Activated naive CD4-positive, alpha-beta T cell (primary cell): Measurements from ENCODE around the gene WFS1.

Source experiments
- DNase-seq, 4 experiments: peaks; one replicate each; lab custom pipeline; 2025; lab: John Stamatoyannopoulos, UW

The WFS1 gene

DNA sequence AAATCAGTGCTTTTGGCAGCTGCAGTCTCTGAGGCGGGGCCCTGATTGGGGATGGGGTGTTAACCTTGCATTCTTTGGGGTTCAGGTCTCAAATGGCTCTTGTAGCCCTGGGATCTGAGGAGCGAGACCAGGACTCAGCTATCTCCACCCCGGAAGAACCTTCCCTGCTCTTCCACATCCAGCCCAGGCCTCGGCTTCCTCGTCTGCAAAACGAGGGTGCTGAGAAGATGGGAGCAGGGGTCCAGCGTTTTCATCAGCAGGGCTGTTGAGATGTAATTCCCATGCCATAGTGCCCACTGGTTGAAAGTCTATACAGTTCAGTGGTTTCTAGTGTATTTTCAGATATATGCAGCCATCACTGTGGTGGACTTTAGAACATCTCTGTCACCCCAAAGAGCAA is 34.6 kb upstream of the WFS1 start:
- DNase-seq: no peak

DNA sequence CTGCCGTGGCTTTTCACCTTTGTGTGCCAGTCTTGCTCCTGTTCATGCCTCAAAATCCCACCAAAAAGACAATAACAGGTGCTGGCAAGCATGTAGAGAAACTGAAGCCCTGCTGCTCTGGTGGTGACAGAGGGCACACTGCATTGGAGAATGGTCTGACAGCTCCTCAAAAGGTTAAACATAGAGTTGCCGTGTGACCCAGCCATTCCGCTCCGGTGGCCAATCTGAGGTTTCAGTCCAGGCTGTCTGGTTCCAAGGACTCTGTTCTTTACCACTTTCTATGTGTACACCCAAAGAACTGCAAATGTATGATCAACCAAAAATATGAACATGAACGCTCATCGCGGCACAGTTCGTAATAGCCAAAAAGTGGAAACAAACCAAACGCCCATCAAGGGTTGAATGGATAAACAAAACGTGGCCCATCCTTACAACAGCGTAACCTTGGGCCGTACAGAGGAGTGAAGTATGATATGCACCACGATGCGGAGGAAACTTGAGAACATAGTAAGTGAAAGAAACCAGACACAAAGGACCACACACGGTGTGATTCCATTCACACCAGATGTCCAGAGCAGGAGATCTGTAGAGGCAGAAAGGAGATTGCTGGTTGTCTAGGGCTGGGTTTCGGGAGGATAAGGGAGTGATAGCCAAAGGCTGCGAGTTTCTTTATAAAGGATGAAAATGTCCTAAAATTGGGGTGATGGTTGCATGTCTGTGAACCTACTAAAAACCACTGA is 33.6 kb upstream of the WFS1 start:
- no peak for DNase-seq

DNA sequence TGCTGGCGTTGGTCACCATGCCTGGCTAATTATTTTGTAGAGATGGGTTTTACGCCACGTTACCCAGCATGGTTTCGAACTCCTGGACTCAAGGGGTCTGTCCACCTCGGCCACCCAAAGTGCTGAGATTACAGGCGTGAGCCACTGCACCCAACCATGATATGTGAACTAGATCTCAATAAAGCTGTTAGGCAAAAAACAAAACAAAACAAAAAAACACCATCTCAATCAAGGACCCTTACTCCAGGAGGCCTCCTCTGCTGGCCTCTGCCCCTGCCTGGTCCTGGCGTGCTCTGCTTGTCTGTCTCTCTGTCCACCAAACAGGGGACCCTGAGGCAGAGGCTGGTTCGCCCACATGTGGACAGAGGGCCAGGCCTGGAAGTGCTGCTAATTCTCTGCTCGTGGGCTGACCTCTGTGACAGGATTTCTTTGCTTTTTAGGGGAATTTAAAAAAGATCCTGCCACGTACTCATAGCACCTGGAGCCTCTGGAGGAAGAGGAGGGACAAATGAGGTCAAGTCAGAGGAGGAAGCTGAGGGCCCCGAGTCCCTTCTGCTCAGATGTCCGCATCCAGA is 32.7 kb upstream of the WFS1 start:
- DNase-seq: no peak

DNA sequence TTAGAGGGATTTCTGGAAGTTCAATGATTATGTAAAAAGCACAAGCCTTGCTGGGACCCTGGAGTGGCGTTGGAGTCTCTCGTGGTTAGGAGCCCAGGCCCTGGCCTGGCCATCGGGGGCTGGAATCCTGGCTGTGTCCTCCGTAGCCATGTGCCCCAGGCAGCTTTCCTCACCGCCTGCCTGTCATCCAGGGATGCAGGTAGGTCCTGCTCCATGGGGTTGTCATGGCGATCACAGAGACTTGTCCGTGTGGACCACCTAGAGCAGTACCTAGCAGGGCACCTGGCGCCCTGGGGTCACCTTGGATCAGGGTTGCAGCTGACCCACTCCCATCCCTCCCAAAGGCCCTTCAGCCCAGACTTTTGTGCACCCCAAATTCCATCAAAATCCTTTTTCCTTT is 30.2 kb upstream of the WFS1 start:
- DNase-seq: no peak

DNA sequence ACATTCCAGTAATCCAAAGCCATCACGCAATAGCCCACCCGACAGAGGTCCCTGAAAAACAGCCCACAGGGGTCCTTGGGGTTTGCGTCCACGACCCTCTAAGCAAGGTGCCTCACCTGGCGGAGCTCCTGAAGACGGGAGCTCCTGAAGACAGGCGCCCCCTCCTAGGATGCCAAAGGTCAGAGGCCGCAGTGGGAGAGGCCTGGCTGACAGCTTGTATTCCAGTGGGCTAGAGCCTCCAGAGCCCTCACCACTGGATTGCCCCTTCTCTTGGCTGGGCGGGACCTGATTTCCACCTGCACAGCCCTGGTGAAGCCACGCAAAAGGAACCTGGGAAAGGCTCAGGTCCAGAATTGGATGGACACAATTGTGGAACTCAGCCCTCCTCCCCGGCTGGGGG is 29.7 kb upstream of the WFS1 start:
- DNase-seq: no peak

DNA sequence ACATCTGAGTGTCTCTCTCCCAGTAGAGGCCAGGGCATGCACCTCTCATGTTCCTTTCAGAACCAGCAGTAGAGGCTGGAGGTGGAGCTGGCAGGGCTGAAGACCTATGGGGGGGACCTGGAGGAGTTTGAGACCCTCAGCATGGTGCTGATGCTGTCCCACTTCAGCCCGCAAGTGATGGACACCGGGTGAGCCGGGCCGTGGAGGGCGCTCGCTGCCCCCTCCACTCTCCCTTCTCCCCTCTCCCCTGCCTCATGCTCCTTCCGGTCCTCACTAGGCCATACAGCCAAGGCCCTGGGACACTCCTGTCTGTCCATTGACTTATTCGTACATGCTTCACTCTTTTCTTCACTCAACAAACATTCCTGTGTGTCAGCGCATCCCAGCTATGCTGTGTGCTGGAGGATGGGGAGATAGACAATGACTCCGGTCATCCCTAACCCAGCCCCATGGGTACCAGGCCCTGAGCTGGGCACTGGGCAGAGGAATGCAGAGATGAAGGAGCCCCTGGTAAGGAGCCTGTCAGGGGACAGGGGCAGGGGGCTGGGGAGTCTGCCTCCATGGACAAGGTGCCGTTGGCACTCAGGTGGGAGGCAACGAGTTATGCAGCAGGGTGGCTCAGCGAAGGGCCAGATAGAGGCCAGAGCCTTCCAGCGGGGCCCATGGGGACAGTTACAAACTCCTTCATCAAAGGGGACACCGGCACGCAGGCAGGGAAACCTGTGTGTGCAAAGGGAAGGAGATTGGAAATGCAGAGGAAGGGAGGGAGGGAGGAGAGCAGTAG is 28.4 kb upstream of the WFS1 start:
- DNase-seq: no peak

DNA sequence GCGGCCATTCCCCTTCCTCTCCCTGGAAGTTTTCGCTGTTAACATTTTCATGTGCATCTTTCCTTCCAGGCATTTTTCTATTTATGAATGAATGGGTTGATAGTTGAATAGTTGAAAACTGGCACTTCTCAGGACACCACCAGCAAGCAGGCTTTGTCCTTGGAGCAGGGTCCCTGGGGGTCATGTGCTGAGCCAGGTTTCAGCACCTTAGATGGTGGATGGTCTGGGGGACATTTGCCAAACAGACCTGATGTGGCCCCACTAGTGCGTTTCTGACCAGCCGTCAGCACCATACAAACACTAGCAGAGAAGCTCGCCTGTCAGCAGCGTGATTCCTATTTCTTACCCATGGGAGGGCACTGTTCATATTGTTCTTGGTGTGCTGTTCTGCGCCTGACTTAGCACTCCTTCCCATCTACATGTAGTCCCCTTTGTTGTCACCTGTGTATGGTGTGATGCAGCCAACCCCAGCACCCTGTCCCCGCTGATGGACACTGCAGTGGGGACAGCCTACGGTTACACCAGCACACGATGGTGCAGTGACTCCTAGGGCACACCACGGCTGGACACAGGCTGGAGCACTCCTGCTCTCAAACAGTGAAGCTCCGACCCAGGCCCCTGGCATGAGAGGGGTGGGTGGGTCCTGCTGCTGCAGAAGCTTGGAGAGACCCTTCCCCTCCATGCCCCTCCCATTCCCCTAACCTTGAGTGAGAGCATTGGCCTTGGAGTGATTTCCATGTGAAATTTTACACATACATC is 27.2 kb upstream of the WFS1 start:
- no peak for DNase-seq

DNA sequence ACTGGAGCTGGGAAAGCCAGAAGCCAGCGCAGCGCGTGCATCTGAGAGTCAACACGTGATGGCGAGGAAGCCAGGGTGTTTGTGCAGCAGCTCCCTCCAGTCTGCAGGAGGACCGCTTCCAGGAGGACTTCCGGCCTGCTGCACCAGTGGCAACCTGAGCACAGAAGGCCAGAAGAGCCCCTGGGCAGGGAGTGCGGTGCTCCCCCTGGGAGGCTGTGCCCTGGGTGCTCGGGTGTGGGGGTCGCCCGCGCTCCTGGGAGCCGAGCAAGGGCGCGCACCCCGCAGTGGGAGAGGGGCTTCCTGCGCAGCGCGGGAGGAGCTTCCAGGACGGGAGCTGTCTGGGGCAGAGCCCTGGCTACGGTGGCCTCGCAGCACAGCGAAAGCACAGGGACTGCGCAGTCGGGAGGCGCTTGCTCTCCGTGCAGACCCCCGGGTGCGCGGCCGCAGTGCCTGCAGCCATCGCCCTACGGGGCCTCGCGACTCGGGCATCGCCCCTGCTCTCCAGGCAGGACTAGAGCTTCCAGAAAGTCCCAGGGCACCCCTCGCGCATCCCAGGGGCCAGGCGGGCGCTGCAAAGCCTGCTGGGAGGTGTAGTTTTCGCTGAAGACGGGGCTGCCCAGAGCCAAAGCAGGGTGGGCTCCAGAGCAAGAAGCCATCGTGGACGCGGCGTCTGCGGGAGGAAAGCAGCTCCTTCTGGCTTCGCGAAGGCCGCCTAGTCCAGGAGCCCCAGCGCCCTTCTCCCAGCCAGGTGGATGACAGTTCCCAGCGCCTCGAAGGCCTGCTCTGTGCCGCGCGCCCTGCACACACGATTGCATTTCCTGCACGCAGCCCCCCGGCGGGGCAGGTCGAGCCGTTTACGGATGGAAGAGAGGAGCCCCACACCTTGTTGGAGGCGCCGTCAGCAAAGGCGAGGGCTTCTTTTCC is 24.1 kb upstream of the WFS1 start:
- no peak for DNase-seq

DNA sequence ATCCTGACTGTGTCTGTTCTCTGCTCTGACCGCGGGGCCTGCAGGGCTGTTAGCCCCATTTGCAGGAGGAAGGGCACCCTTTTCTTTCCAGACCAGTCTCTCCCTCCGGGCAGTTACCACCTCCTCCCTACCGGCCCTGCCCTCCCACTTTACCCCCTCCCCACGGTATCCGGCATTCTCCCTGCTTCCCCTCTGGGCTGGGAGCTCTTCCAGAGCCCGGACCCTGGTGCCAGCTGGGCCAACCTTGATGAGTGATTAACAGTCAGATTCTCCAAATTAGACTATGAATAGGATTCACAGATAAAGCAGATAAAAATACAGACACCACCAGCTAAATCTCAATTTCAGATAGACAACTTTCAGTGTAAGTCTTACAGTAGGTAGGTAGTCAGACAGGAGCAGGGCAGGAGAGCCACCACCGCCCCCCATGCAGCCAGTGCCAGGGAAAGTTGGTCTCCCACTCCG is 23.4 kb upstream of the WFS1 start:
- DNase-seq: no peak

DNA sequence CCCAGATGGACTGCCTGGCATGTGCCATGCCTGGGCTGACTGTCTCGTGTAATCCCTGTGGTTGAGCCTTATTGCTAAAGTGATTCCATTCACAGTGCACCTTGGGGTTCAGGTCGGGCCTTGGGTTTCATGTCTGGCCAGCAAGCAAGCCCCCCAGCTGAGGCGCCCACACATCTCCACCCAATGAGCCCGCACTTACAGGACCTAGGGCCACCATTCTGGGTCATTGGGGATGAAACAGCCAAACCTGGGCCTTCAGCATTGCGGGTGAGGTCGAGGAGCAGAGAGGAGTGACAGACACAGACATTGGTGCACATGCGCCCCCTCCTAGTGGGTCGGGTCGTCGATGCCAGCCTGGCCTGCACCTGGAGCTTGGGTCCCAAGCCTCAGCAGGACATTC is 21.3 kb upstream of the WFS1 start:
- no peak for DNase-seq

DNA sequence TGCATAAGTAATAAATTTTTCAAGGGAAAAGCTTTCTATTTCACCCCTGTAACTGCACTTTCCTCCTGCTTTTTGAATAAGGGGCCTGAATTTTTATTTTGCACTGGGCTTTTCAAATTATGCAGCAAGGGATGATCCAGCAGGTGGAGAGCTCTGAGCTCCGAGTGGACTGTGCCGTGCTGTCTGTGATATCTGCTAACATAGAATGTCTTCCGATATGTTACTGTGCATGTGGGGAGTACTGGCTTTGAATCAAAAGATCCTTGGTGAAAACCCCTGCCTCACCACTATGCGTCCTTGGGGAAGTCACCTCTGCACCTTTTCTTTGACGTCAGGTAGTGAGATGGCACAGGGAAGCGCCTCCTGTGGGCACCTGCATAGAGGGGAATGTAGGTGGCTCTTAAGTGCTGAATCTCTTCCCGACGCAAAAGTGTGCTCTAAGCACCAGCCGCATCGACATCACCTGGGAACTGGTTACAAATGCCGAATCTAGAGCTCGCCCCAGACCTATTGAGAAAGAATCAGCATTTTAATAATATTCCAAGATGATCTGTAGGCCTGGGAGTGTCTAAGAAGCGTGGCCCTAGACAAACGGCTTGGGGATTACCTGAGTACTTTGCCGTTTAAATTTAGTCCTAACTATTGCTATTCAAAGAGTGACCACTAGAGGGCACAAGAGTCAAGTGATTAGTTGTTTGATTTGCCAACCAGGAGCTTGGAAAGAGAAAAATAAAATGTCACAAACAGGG is 19.2 kb upstream of the WFS1 start:
- no peak for DNase-seq

DNA sequence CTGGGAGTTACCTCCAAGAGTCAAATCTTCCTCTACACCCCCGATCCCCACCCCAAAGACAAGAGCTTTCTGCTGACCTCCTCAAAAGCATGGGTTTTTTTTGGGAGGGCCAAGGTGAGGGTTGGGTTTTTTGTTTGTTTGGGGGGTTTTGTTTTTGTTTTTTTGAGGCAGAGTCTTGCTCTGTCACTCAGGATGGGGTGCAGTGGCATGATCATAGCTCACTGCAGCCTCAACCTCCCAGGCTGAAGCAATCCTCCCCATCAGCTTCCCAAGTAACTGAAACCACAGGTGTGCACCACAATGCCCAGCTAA is 18.7 kb upstream of the WFS1 start:
- no peak for DNase-seq

DNA sequence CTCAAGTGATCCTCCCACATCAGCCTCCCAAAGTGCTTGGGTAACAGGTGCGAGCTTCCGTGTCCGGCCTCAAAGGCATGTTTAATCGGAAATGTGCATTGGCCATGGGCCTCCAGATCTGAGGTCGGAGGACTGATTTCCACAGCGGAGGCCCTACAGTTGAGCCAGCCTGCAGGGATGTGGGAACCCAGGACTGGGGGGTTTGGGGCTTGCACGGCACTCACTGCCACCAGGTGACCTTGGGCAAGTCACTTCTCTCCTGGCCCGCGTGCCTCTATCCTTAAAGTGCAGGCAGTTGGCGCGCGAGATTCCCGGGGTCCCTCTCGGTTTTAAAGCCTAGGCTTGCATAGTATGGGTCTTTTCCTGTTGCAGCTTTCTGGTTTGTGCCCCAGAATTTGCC is 18.3 kb upstream of the WFS1 start:
- DNase-seq: no peak

DNA sequence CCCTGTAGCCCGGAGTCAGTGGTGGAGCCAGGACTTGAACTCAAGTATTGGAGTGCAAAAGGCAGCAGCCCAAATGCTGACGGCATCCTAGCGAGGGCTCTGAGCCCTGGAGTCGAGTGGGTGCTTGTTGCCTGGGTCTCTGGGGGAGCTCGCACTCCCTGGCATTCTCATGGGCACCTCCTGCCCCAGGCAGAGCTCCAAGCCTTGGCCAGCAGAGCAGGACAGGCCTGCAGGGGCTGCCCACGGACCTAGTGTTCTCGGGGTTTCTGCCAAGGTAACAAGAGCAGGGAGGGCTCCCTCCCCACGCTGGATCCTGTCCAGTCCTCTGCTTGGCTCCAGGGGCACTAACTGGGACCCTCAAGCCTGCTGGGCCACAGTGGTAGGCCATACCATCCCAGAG is 17.6 kb upstream of the WFS1 start:
- DNase-seq: no peak

DNA sequence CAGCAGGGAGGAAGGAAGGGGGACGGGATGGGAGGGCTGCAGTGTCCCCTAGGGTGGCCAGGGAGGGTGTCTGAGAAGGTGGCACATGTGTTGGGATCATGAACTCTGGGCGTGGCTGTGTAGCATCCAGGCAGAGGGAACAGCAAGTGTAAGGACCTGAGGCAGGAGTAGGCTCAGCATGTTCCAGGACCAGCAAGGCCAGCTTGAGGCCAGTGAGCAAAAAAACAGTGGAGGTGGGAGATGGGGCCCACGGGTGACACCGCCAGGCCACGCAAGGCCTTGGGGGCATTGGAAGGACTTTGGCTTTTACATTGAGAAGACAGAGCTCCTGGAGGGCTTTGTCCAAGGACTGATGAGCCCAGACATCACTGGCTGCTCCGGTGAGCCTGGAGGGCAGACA is 16.5 kb upstream of the WFS1 start:
- DNase-seq: no peak

DNA sequence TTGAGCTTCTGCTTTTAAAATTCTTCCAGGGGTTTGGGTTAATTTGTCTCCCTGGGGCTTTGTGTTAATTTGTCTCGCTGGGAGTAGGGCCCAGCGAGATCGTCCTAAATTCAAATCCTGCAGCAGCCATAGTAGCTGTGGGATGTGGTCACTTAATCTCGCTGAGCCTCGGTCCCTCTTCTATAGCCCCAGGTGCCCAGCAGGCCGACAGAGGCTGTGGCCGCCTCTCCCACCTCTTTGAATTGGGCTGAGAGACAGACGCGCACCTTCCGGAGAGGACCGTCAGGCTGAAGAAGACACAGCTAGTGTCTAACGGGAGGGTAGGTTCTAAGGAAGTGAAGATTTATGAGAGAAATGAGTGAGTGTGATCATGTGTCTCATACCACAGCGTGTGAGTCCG is 15.7 kb upstream of the WFS1 start:
- no peak for DNase-seq

DNA sequence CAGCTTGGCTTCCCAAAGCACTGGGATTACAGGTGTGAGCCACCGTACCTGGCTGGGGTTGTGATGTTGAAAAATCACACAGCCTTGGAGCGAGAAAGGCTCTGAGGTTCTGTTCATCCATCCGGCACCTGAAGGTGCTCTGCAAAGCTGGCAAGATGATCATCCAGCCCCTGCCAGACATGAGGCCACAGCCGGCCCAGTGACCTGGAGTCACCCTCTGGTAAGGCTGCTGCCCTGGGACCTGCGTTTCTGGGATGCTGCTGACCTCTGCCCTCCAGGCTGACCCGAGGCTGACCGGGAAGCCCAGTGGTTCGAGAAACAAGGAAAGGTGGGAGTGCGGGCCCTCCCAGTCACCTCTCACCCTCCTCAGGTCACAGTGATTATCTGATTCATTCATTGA is 13.5 kb upstream of the WFS1 start:
- DNase-seq: no peak

DNA sequence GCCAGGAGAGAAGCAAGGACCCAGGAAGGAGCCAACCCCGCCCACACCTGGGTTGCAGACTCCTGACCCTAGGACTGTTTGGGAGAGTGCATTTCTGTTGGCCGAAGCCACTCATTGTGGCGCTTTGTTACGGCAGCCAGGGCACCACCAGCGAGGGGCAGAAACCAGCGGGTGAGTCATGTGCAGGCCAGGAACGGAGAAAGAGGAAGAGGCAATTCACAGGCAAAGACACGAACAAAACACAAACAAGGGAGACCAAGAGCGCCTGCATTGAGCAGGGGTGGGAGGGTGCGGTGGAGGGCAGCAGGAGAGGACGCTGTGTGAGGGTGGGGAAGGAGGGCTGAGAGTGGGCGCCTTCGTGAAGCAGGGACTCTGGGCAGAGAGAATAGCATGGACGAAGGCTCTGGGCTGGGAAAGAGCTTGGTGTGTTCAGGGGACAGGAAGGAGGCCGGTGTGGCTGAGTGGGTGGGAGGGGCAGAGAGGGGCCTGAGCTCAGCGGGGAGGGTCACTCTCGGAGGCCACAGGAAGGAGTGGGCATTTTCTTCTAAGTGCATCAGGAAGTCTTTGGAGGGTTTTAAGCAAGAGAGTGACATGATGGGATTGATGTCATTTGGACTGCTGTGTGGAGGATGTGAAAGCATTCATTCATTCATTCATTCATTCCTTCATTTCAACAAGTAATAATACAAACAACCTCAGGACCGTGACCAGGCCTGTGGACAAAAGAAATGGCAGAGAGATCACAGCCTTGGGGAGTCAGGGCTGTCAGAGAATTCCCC is 12.2 kb upstream of the WFS1 start:
- DNase-seq: no peak

DNA sequence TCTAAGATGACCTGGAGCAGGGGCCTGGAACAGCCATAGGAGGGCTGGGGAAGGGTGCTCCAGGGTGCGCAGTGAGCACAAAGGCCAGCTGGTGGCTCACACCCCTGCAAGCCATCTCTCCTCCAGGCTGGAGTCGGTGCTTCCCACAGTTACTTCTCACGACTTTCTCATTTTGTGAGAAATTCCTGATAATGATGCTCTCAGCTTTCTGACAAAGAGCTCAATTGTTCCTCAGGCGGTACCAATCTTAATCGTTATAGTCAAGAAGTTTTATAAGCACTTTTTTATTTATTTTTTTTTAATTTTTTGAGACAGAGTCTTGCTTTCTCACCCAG is 11.7 kb upstream of the WFS1 start:
- DNase-seq: no peak

DNA sequence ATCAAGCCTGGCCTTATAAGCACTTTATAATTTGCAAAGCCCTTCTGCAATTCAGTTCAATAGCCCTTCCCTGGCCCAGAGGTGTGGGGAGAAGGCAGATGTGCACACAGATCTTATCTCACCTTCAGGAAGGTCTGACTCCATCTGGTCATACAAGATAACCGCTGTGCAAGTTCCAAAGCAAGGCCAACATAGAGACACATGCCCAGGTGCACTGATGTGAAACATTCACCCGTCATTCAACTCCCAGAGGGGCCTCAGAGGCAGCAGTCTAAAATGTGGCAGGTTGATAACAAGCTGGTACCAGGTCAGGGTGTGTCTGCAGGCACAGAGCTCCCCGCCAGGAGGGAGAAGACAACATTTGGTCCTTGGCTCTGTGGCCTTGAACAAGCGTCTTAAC is 10.9 kb upstream of the WFS1 start:
- DNase-seq: no peak
